Mesenchymal stem cell (in vitro differentiated cells and primary cell): Measurements from ENCODE around the gene GYG1.
A peak's percentile ranks its signal among the peaks of the same experiment; 100 is the strongest.

ENCODE experiments used
- DNase-seq: peaks from one replicate; pipeline ENCODE4 v3.0.0-alpha.2; 2013
- H2AFZ ChIP-seq: one replicate; pipeline ENCODE4 v1.6.1; 2013; ENCODE audit warnings: low read depth, mild to moderate bottlenecking, control low read depth, inconsistent platforms, low read length, moderate library complexity
- H2AK5ac ChIP-seq: 2 replicates; pipeline ENCODE4 v1.6.1; 2013; ENCODE audit warnings: low read length, moderate library complexity, mild to moderate bottlenecking, inconsistent platforms; ENCODE audit not compliant: severe bottlenecking
- H2BK120ac ChIP-seq: one replicate; pipeline ENCODE4 v1.6.1; 2013; ENCODE audit warnings: low read depth, mild to moderate bottlenecking, inconsistent platforms, low read length, moderate library complexity
- H2BK12ac ChIP-seq, 2 experiments: one replicate each; pipeline ENCODE4 v1.6.1; 2013; ENCODE audit warnings: inconsistent platforms in 2 of 2, low read length in 2 of 2, mild to moderate bottlenecking in 2 of 2, moderate library complexity in 2 of 2, control low read depth in 1 of 2
- H2BK15ac ChIP-seq: one replicate; pipeline ENCODE4 v1.6.1; 2013; ENCODE audit warnings: mild to moderate bottlenecking, low read depth, inconsistent platforms; ENCODE audit not compliant: poor library complexity, severe bottlenecking
- H2BK5ac ChIP-seq: 2 replicates; pipeline ENCODE4 v1.6.1; 2013; ENCODE audit warnings: low read depth, mild to moderate bottlenecking, low read length, control low read depth, inconsistent platforms; ENCODE audit not compliant: poor library complexity, severe bottlenecking
- H3K14ac ChIP-seq, 2 experiments: one replicate each; pipeline ENCODE4 v1.6.1; 2013; ENCODE audit warnings: inconsistent platforms in 2 of 2, low read length in 2 of 2, control low read depth in 1 of 2, mild to moderate bottlenecking in 1 of 2, moderate library complexity in 1 of 2
- H3K18ac ChIP-seq, 2 experiments: one replicate each; pipeline ENCODE4 v1.6.1; 2013; ENCODE audit warnings: inconsistent platforms in 2 of 2, low read length in 2 of 2, control low read depth in 1 of 2, low read depth in 1 of 2, mild to moderate bottlenecking in 1 of 2
- H3K23ac ChIP-seq, 2 experiments: one replicate each; pipeline ENCODE4 v1.6.1; 2013; ENCODE audit warnings: inconsistent platforms in 2 of 2, low read length in 2 of 2, mild to moderate bottlenecking in 2 of 2, moderate library complexity in 2 of 2, control low read depth in 1 of 2
- H3K27ac ChIP-seq: 2 replicates; pipeline ENCODE4 v1.5.1; 2013; ENCODE audit warnings: mild to moderate bottlenecking, moderate library complexity, low read length, control low read depth, inconsistent platforms; ENCODE audit not compliant: poor library complexity, severe bottlenecking
- H3K27me3 ChIP-seq, 2 experiments: 2 replicates each; pipeline versions ENCODE4 v1.6.1 to v1.7.0; 2013; ENCODE audit warnings: low read length in 2 of 2, mild to moderate bottlenecking in 2 of 2, moderate library complexity in 2 of 2, control low read depth in 1 of 2, inconsistent platforms in 1 of 2; ENCODE audit not compliant: control insufficient read depth in 1 of 2, insufficient read depth in 1 of 2
- H3K36me3 ChIP-seq, 2 experiments: 2 replicates each; pipeline versions ENCODE4 v1.6.1 to v1.7.0; 2013; ENCODE audit warnings: low read length in 2 of 2, control low read depth in 1 of 2, inconsistent platforms in 1 of 2, low read depth in 1 of 2, mild to moderate bottlenecking in 1 of 2; ENCODE audit not compliant: insufficient read depth in 2 of 2, control insufficient read depth in 1 of 2
- H3K4ac ChIP-seq, 2 experiments: one replicate each; pipeline ENCODE4 v1.6.1; 2013; ENCODE audit warnings: inconsistent platforms in 2 of 2, low read length in 2 of 2, mild to moderate bottlenecking in 2 of 2, moderate library complexity in 2 of 2, control low read depth in 1 of 2, low read depth in 1 of 2
- H3K4me1 ChIP-seq: 2 replicates; pipeline ENCODE4 v1.6.1; 2013; ENCODE audit warnings: low read depth, low read length, control low read depth; ENCODE audit not compliant: control insufficient read depth, insufficient read depth
- H3K4me2 ChIP-seq: 2 replicates; pipeline ENCODE4 v1.6.1; 2013; ENCODE audit warnings: low read length, mild to moderate bottlenecking, inconsistent platforms; ENCODE audit not compliant: poor library complexity, severe bottlenecking
- H3K4me3 ChIP-seq, 2 experiments: 2 replicates each; pipeline versions ENCODE4 v1.5.1 to v1.7.0; 2013; ENCODE audit warnings: low read length in 2 of 2, mild to moderate bottlenecking in 2 of 2, control low read depth in 1 of 2, low read depth in 1 of 2; ENCODE audit not compliant: insufficient read depth in 1 of 2
- H3K79me1 ChIP-seq: replicated peaks from 2 replicates; pipeline ENCODE4 v1.6.1; 2013; ENCODE audit warnings: mild to moderate bottlenecking, control low read depth, low read length, inconsistent platforms; ENCODE audit not compliant: poor library complexity, severe bottlenecking
- H3K9ac ChIP-seq: 2 replicates; pipeline ENCODE4 v1.7.0; 2013; ENCODE audit warnings: mild to moderate bottlenecking, low read length, moderate library complexity
- H3K9me3 ChIP-seq: 2 replicates; pipeline ENCODE4 v1.7.0; 2013; ENCODE audit warnings: mild to moderate bottlenecking, low read length; ENCODE audit not compliant: control insufficient read depth
- H4K8ac ChIP-seq: one replicate; pipeline ENCODE4 v1.6.1; 2013; ENCODE audit warnings: inconsistent platforms, mild to moderate bottlenecking, low read length, moderate library complexity
- H4K91ac ChIP-seq: one replicate; pipeline ENCODE4 v1.6.1; 2013; ENCODE audit warnings: mild to moderate bottlenecking, low read length, inconsistent platforms
- WGBS: methylation state at CpG from one replicate; pipeline ENCODE4 v1.1.7; 2013; ENCODE audit warnings: mixed read lengths; 5-methylcytosine and 5-hydroxymethylcytosine counted together

GYG1 gene

DNA sequence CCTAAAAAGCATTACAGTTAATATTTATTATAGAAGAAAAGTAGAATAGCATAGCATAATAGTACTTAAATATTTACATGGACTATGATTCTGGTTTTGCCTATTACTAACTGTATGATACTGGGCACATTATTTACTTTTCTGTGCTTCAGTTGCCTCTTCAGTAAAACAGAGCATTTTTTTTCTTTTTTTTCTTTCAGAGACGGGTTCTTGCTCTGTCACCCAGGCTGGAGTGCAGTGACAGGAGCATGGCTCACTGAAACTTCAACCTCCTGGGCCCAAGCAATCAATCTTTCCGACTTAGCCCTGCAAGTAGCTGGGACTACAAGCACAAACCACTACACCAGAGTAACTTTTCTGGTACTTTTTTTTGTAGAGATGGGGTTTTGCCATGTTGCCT, 47.0 kb downstream of the GYG1 start:
- H3K4me3 ChIP-seq: no peak overlapping the region
- H3K79me1 ChIP-seq: peaks cover 4% of the 10 kb centered on the region
- no peak overlapping the region for H2BK5ac ChIP-seq
- H3K4me2 ChIP-seq: no peak overlapping the region
- no peaks in the 10 kb centered on the region for H3K4me1 ChIP-seq
- no peak overlapping the region for H3K14ac ChIP-seq
- H2BK120ac ChIP-seq: no peak overlapping the region
- no peak overlapping the region for H4K8ac ChIP-seq
- DNase-seq: no peak
- H2AK5ac ChIP-seq: no peak overlapping the region
- H3K9ac ChIP-seq: no peak overlapping the region
- no peak overlapping the region for H4K91ac ChIP-seq
- H3K27me3 ChIP-seq: no peaks in the 10 kb centered on the region
- WGBS: 93% methylated on average over 1 of the region's 2 CpGs
- H2AFZ ChIP-seq: no peak overlapping the region
- no peak overlapping the region for H2BK12ac ChIP-seq
- peaks cover 4 to 62% of the 10 kb centered on the region in 2 experiments for H3K36me3 ChIP-seq
- no peak overlapping the region for H3K4ac ChIP-seq
- H3K23ac ChIP-seq: no peak overlapping the region
- no peaks in the 10 kb centered on the region for H3K9me3 ChIP-seq
- H3K18ac ChIP-seq: no peak overlapping the region
- no peak overlapping the region for H2BK15ac ChIP-seq
- H3K27ac ChIP-seq: no peak overlapping the region

DNA sequence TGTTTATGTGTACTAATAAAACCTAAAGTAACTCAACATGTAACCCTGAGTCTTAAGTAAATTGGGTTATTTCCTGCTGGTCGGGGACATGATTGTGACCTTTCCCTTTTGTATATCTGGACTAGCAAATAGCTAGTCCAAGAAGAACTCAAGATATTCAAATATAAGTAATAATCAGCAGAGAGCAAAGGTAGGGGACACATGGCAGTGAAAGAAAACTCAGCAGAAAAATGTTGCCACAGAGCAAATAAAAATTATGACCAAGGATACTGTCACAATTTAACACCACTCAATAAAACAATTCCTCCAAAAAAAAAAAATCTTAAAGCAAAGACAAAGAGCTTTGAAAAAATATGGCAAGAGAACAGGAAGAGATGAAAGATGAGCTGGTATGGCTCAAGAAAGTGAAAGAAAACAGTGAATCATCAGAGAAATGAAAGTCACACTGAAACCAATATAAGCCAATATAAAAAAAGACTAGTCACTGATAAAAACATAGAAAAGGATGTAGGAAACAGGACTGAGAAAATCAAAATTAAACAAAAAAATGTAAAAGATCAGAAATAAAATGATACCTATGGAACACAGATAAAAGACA, 51.5 kb downstream of the GYG1 start:
- no peak overlapping the region for H2BK15ac ChIP-seq
- H4K91ac ChIP-seq: no peak overlapping the region
- peaks cover 7 to 72% of the 10 kb centered on the region in 2 experiments for H3K36me3 ChIP-seq
- no CpG with 5 or more reads among the region's 1 CpG for WGBS
- no peaks in the 10 kb centered on the region for H3K4me1 ChIP-seq
- H3K18ac ChIP-seq: no peak overlapping the region
- no peak overlapping the region for H2BK12ac ChIP-seq
- DNase-seq: peak; percentile 13
- no peak overlapping the region for H3K4me2 ChIP-seq
- no peak overlapping the region for H3K23ac ChIP-seq
- H3K4ac ChIP-seq: no peak overlapping the region
- H3K4me3 ChIP-seq: no peak overlapping the region
- no peak overlapping the region for H3K27ac ChIP-seq
- peak overlapping the region; percentile 59 for H3K9ac ChIP-seq
- H2BK120ac ChIP-seq: no peak overlapping the region
- no peaks in the 10 kb centered on the region for H3K27me3 ChIP-seq
- H4K8ac ChIP-seq: no peak overlapping the region
- H2AFZ ChIP-seq: no peak overlapping the region
- H2BK5ac ChIP-seq: no peak overlapping the region
- H3K9me3 ChIP-seq: no peaks in the 10 kb centered on the region
- no peaks in the 10 kb centered on the region for H3K79me1 ChIP-seq
- no peak overlapping the region for H2AK5ac ChIP-seq
- H3K14ac ChIP-seq: no peak overlapping the region

- Histone ChIP-seq H2BK15ac (no peak overlapping the region), H3K9ac (no peak overlapping the region), H3K23ac (no peak overlapping the region), H3K27me3 (no peaks in the 10 kb centered on the region), H3K4ac (no peak overlapping the region), H3K4me1 (no peaks in the 10 kb centered on the region), H3K9me3 (no peaks in the 10 kb centered on the region), H3K27ac (no peak overlapping the region), H3K4me3 (no peak overlapping the region), H3K18ac (no peak overlapping the region), H2BK12ac (no peak overlapping the region), H4K8ac (no peak overlapping the region), H3K14ac (no peak overlapping the region), H2BK5ac (no peak overlapping the region), H3K36me3 (peaks cover 3 to 69% of the 10 kb centered on the region in 2 experiments), H2BK120ac (no peak overlapping the region), H2AK5ac (no peak overlapping the region), H3K4me2 (no peak overlapping the region), H4K91ac (no peak overlapping the region), H3K79me1 (no peaks in the 10 kb centered on the region), H2AFZ (no peak overlapping the region)
- 94% methylated on average over 5 of the region's 5 CpGs for WGBS
- no peak for DNase-seq
These were observed 53.2 kb downstream of the GYG1 start for GRCh38 chr3:149044339-149045083.

- no peak overlapping the region for H3K4ac ChIP-seq
- H2BK120ac ChIP-seq: no peak overlapping the region
- peaks cover 5% of the 10 kb centered on the region for H3K79me1 ChIP-seq
- no peak overlapping the region for H4K8ac ChIP-seq
- H2BK15ac ChIP-seq: no peak overlapping the region
- H3K36me3 ChIP-seq: peaks cover 17 to 85% of the 10 kb centered on the region in 2 experiments
- H3K4me2 ChIP-seq: no peak overlapping the region
- no peak overlapping the region for H2BK5ac ChIP-seq
- H3K4me3 ChIP-seq: no peak overlapping the region
- no peak overlapping the region for H3K23ac ChIP-seq
- H3K4me1 ChIP-seq: no peaks in the 10 kb centered on the region
- H2AFZ ChIP-seq: no peak overlapping the region
- H3K27me3 ChIP-seq: no peaks in the 10 kb centered on the region
- H2AK5ac ChIP-seq: no peak overlapping the region
- H3K9me3 ChIP-seq: no peaks in the 10 kb centered on the region
- 100% methylated on average over 1 of the region's 3 CpGs for WGBS
- H2BK12ac ChIP-seq: no peak overlapping the region
- no peak for DNase-seq
- no peak overlapping the region for H3K27ac ChIP-seq
- no peak overlapping the region for H3K9ac ChIP-seq
- H3K14ac ChIP-seq: no peak overlapping the region
- H3K18ac ChIP-seq: no peak overlapping the region
- no peak overlapping the region for H4K91ac ChIP-seq
These were observed 64.2 kb downstream of the GYG1 start for GRCh38 chr3:149055575-149055974.
